H1 (cell line): ENCODE data around the gene PLCB2.

Source experiments
- CEBPB ChIP-seq: IDR thresholded peaks from 2 replicates; pipeline ENCODE4 v1.6.1; 2012; ENCODE audit warnings: low read depth, low read length
- CHD2 ChIP-seq: IDR thresholded peaks from 2 replicates; pipeline ENCODE4 v1.6.1; 2012; ENCODE audit warnings: low read length, improper control_type of control experiment
- CTCF ChIP-seq, 3 experiments: IDR thresholded peaks; 1 replicate in 2 of 3; 2 replicates in 1 of 3; pipeline versions ENCODE4 v1.5.1 to v1.6.1; 2011; ENCODE audit warnings: low read length in 3 of 3, mild to moderate bottlenecking in 3 of 3, inconsistent platforms in 2 of 3, low read depth in 1 of 3, moderate library complexity in 1 of 3; ENCODE audit not compliant: insufficient read depth in 1 of 3; ENCODE audit errors: control extremely low read depth in 1 of 3
- EGR1 ChIP-seq: IDR thresholded peaks from 2 replicates; pipeline ENCODE4 v1.6.1; 2011; ENCODE audit warnings: low read depth, low read length, borderline replicate concordance
- POLR2A ChIP-seq, 2 experiments: IDR thresholded peaks; 1 replicate in 1 of 2; 2 replicates in 1 of 2; pipeline ENCODE4 v1.6.1; 2011; ENCODE audit warnings: low read depth in 2 of 2, low read length in 2 of 2, mild to moderate bottlenecking in 2 of 2; ENCODE audit errors: control extremely low read depth in 1 of 2
- RFX5 ChIP-seq: IDR thresholded peaks from 2 replicates; pipeline ENCODE4 v1.6.1; 2011; ENCODE audit warnings: low read depth, low read length, improper control_type of control experiment, borderline replicate concordance
- SP4 ChIP-seq: IDR thresholded peaks from 2 replicates; pipeline ENCODE4 v1.6.1; 2012; ENCODE audit warnings: low read length, inconsistent platforms

- TF ChIP-seq RFX5, result no peak
- no peak for TF ChIP-seq SP4
- no peak for TF ChIP-seq EGR1
- no peak for TF ChIP-seq POLR2A (IDR thresholded peaks at IDR 0.05; ENCODE audit: control extremely low read depth in 1 of 2, low read depth in 2 of 2, low read length in 2 of 2)
- TF ChIP-seq CTCF (IDR thresholded peaks at IDR 0.05; ENCODE audit: control extremely low read depth in 1 of 3, insufficient read depth in 1 of 3, low read depth in 1 of 3, low read length in 3 of 3), result no peak
- TF ChIP-seq CEBPB, result no peak
- no peak for TF ChIP-seq CHD2
Measured at GRCh38 chr15:40355976-40356585, 48.3 kb upstream of the PLCB2 start.
